ENCODE data around the gene ABCC4. TPM values are rescaled to one million over a fixed set of nuclear protein-coding genes. Genes with fewer than 3 reads are reported as not detected.
"Not testable (repeated sequence)": the region's sequence is repeated elsewhere in the genome, so short reads cannot be mapped to it uniquely, and the experiment has no call there.

ABCC4 gene
- total RNA-seq, 1 experiment from 2014 or later = 9.4 TPM

DNA sequence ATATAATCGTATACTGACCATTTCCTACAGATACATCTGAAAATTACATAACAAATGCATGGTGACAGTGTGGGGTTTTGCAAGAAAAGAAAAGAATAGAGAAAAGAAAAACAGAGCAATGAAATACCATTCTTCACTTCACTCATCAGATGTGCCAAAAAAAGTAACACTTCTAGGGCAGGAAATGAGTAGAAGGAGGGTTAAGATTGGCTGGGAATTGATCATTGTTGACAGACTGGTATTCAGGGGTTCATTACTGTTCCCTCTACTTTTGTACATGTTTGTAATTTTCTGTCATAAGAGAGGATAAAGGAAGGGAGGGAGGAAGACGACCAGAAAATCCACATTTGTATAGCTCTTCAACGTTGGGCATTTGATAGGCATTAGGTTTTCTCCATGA is 31.5 kb downstream of the ABCC4 start:
- Histone ChIP-seq H3K36me3 (peaks cover 12% of the 10 kb centered on the region), H3K27me3 (no peaks in the 10 kb centered on the region), H3K4me3 (no peak overlapping the region), H3K9me3 (no peaks in the 10 kb centered on the region; the same call in 1 of the 2 replicates)
- DNase-seq = no peak

- H3K36me3 ChIP-seq = peaks cover 15% of the 10 kb centered on the region
- not testable (repeated sequence) for H3K4me3 ChIP-seq, H3K27me3 ChIP-seq, DNase-seq, H3K9me3 ChIP-seq
Measured at GRCh38 chr13:95268343-95269065, 32.7 kb downstream of the ABCC4 start.

DNA sequence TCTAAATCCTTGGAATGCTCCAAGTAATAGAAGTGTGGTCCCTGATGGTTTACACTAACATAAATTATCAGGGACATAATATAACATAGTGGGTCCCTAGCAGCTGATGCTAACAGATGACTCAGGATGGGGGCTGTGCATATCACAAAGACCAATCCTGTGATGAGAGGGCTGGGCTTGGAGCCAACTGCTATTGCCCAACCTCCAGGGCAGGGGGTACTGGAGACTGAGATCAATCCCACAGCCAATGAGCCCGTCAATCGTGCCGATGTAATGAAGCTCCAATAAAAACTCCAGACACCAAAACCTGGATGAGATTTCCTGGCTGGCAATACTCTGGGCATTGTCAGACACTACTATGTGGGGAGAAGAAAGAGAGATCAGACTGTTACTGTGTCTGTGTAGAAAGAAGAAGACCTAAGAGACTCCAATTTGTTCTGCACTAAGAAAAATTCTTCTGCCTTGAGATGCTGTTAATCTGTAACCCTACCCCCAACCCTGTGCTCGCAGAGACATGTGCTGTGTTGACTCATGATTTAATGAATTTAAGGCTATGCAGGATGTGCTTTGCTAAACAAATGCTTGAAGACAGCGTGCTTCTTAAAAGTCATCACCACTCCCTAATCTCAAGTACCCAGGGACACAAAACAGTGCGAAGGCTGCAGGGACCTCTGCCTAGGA is 33.4 kb downstream of the ABCC4 start:
- Histone ChIP-seq H3K9me3 (no peaks in the 10 kb centered on the region; the same call in 1 of the 2 replicates), H3K4me3 (no peak overlapping the region), H3K36me3 (peaks cover 15% of the 10 kb centered on the region), H3K27me3 (no peaks in the 10 kb centered on the region)
- DNase-seq = peak; percentile 85

- DNase-seq = no peak
- no peak overlapping the region for H3K4me3 ChIP-seq
- H3K27me3 ChIP-seq = no peaks in the 10 kb centered on the region
- H3K9me3 ChIP-seq = no peaks in the 10 kb centered on the region; the same call in 1 of the 2 replicates
- H3K36me3 ChIP-seq = peaks cover 15% of the 10 kb centered on the region
Measured at GRCh38 chr13:95264225-95264624, 37.0 kb downstream of the ABCC4 start.

DNA sequence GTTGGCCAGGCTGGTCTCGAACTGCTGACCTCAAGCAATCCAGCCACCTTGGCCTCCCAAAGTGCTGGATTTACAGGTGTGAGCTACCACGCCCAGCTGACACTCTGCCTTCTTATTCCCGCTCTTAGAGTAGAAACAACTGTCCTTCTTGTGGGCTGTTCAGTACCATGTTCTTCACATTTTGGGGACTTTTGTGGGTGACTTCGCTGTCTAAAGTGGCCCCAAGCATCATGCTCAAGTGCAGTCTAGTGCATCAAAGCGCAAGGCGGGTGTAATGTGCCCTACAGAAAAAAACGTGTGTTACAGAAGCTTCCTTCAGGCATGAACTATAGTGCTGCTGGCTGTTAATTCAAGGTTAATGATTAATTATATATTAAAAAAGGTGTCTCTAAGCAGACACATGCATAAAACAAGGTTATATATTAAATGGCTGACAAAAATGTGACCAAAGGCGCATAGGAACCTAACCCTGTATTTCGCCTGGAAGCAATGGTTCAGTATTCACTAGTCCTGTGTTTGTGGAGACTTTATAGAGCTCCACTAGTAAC is 38.3 kb downstream of the ABCC4 start:
- Histone ChIP-seq H3K27me3 (no peaks in the 10 kb centered on the region), H3K9me3 (no peaks in the 10 kb centered on the region; the same call in 1 of the 2 replicates), H3K36me3 (peaks cover 15% of the 10 kb centered on the region), H3K4me3 (no peak overlapping the region)
- DNase-seq = no peak

DNA sequence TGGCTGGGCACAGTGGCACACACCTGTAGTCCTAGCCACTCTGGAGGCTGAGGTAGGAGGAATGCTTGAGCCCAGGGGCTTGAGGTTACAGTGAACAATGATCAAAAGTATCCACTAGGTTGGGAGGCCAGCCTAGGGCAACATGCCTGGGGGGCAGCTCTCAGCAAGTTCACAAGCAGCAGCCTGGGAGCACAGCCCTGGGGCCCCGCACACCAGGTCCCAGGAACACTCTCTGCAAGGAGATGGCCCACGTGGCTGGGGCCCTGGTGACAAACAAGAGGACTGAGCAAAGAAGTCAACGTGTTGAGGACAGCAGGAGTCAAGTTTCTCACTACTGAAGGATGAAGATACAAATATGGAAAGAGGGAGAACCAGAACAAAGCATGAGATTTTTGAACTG is 39.3 kb downstream of the ABCC4 start:
- no peaks in the 10 kb centered on the region; the same call in 1 of the 2 replicates for H3K9me3 ChIP-seq
- no peak overlapping the region for H3K4me3 ChIP-seq
- peaks cover 12% of the 10 kb centered on the region for H3K36me3 ChIP-seq
- H3K27me3 ChIP-seq = no peaks in the 10 kb centered on the region
- no peak for DNase-seq

DNA sequence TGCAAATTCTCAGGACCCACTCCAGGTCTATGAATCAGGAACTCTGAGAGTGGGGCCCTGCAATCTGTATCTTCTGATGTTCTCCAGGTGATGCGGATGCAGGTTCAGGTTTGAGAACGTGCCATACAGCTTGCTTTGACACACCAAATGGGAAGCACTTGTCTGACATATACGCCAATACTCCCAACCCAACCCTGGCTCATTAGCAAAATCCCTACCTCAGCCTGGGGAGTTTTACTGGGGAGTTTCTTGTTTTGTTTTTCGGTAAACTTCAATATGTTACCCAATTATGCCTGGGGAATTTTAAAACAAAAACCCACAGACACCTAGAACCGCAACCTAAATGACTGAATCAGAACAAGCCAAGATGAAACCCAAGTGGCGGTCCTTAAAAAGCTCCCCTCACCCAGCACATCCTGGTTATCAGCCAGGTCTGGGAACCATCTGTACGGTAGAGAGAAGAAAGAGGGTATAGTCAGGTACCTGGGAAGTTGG is 41.2 kb downstream of the ABCC4 start:
- no peaks in the 10 kb centered on the region for H3K9me3 ChIP-seq

GRCh38 chr13:95258619-95259194 is 42.5 kb downstream of the ABCC4 start:
- Histone ChIP-seq H3K27me3 (no peaks in the 10 kb centered on the region), H3K9me3 (no peaks in the 10 kb centered on the region)
- DNase-seq = no peak

More for the DNA sequence above, 41.2 kb downstream of the ABCC4 start:
- H3K4me3 ChIP-seq = no peak overlapping the region
- peaks cover 3% of the 10 kb centered on the region for H3K36me3 ChIP-seq
- H3K27me3 ChIP-seq = no peaks in the 10 kb centered on the region
- DNase-seq = no peak

GRCh38 chr13:95258098-95258497 is 43.2 kb downstream of the ABCC4 start:
- no peak overlapping the region for H3K4me3 ChIP-seq
- H3K9me3 ChIP-seq = no peaks in the 10 kb centered on the region

More at GRCh38 chr13:95258619-95259194, 42.5 kb downstream of the ABCC4 start:
- no peaks in the 10 kb centered on the region for H3K36me3 ChIP-seq
- no peak overlapping the region for H3K4me3 ChIP-seq

GRCh38 chr13:95256091-95256490 is 45.2 kb downstream of the ABCC4 start:
- Histone ChIP-seq H3K4me3 (no peak overlapping the region), H3K36me3 (0 out of 2 replicates have a peak, but pooled peaks cover 8% of the 10 kb centered on the region), H3K9me3 (no peaks in the 10 kb centered on the region), H3K27me3 (no peaks in the 10 kb centered on the region)
- peak; percentile 82 for DNase-seq

More at GRCh38 chr13:95258098-95258497, 43.2 kb downstream of the ABCC4 start:
- DNase-seq = no peak
- no peaks in the 10 kb centered on the region for H3K27me3 ChIP-seq
- H3K36me3 ChIP-seq = no peaks in the 10 kb centered on the region

GRCh38 chr13:95255072-95255732 is 46.0 kb downstream of the ABCC4 start:
- Histone ChIP-seq H3K4me3 (no peak overlapping the region), H3K27me3 (no peaks in the 10 kb centered on the region), H3K36me3 (0 out of 2 replicates have a peak, but pooled peaks cover 8% of the 10 kb centered on the region), H3K9me3 (no peaks in the 10 kb centered on the region)
- no peak for DNase-seq

- Histone ChIP-seq H3K4me3 (no peak overlapping the region), H3K9me3 (no peaks in the 10 kb centered on the region), H3K27me3 (no peaks in the 10 kb centered on the region), H3K36me3 (0 out of 2 replicates have a peak, but pooled peaks cover 8% of the 10 kb centered on the region)
- no peak for DNase-seq
Measured at GRCh38 chr13:95254339-95254738, 46.9 kb downstream of the ABCC4 start.

DNA sequence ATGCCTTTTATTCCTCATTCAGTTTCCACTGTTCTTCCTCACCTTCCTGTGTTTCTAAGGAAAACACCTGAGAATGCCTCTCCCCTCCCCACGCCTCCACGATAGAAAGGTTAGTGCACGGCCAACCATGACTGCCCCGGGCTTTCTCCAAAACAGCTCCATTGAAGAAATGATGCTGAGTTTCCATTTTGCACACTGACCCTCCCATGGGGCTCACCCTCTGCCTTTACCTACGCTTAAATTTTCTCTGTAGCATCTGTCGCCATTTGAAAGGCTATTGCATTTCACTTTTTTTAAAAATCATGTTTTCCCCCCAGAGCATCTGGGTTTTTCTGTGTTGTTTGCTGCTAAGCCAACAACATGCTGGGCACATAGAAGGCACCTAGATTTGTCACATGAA is 48.2 kb downstream of the ABCC4 start:
- H3K9me3 ChIP-seq = no peaks in the 10 kb centered on the region
- H3K36me3 ChIP-seq = 0 out of 2 replicates have a peak, but pooled peaks cover 8% of the 10 kb centered on the region
- H3K4me3 ChIP-seq = no peak overlapping the region
- no peaks in the 10 kb centered on the region for H3K27me3 ChIP-seq
- DNase-seq = no peak

DNA sequence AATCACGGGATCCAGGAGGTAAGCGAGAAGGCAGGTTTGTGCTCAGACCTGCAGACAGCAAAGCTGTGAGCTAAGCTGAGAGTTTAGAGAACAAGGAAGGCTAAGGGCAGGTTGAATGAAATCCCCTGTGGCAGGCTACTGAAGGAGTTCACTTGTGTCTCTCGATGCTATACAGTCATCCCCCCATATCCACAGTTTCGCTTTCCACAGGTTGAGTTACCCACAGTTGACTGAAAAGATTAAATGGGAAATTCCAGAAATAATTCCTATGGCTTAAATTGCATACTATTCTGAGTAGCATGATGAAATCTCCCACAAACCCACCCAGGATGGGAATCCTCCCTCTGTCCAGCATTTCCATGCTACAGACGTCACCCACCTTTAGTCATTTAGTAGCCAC is 49.6 kb downstream of the ABCC4 start:
- Histone ChIP-seq H3K9me3 (no peaks in the 10 kb centered on the region), H3K4me3 (no peak overlapping the region), H3K36me3 (peaks cover 19% of the 10 kb centered on the region; the same call in 1 of the 2 replicates), H3K27me3 (no peaks in the 10 kb centered on the region)
- no peak for DNase-seq

DNA sequence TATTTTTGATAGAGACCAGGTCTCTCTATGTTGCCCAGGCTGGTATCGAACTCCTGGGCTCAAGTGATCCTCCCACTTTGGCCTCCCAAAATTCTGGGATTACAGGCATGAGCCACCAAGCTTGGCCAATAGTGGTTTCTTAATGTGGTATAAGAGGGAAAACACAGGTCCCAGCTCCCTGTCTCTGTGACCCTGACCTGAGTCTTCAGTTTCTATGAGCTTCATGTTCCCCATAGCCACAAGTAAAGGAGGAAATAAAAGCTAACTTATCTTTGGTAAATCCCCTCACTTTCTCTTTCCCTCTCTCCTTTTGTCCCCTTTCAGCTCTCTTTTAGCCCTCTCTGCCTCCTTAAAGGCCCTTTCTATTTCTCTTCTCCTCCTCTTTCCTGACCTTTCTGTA is 50.3 kb downstream of the ABCC4 start:
- Histone ChIP-seq H3K36me3 (peaks cover 20% of the 10 kb centered on the region; the same call in 1 of the 2 replicates), H3K27me3 (no peaks in the 10 kb centered on the region), H3K9me3 (no peaks in the 10 kb centered on the region), H3K4me3 (no peak overlapping the region)
- DNase-seq = no peak

DNA sequence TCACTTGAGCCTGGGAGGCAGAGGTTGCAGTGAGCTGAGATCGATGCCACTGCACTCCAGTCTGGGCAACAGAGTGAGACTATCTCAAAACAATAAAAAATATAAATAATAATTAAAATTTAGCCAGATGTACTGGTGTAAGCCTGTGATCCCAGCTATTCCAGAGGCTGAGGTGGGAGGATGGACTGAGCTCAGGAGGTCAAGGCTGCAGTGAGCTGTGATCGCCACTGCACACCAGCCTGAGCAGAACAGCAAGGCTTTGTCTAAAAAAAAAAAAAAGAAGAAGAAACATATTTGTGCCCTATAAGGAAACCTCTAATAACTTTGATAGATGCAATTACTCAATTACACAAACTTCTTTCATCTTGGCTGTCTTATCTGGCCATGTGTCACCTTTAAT is 52.3 kb downstream of the ABCC4 start:
- DNase-seq = no peak
- Histone ChIP-seq H3K36me3 (peaks cover 20% of the 10 kb centered on the region; the same call in 1 of the 2 replicates), H3K4me3 (no peak overlapping the region), H3K27me3 (no peaks in the 10 kb centered on the region), H3K9me3 (no peaks in the 10 kb centered on the region)

Measured in MG63 (cell line).